Neural progenitor cell (in vitro differentiated cells): Measurements from ENCODE around the gene CYP3A5. TPM values are rescaled to one million over a fixed set of nuclear protein-coding genes. Genes with fewer than 3 reads are reported as not detected.

Experiments
- DNase-seq: peaks from one replicate; pipeline ENCODE4 v3.0.0-alpha.2; 2016; ENCODE audit warnings: low spot score
- H2AFZ ChIP-seq: fragments of 200-600 bp; sonication (generic); replicated peaks from 2 replicates; pipeline ENCODE4 v1.6.1; 2016; ENCODE audit warnings: antibody characterized with exemption
- H3F3A ChIP-seq: fragments of 200-600 bp; sonication (generic); 2 replicates; pipeline ENCODE4 v1.6.1; 2016; ENCODE audit warnings: antibody characterized with exemption, low read depth
- H3K27ac ChIP-seq: fragments of 200-600 bp; sonication (generic); 2 replicates; pipeline ENCODE4 v1.5.1; 2016; ENCODE audit warnings: mild to moderate bottlenecking
- H3K27me3 ChIP-seq: fragments of 200-600 bp; sonication (generic); 2 replicates; pipeline ENCODE4 v1.6.1; 2016; ENCODE audit warnings: mild to moderate bottlenecking, moderate library complexity
- H3K36me3 ChIP-seq: fragments of 200-600 bp; sonication (generic); 2 replicates; pipeline ENCODE4 v1.5.1; 2016
- H3K4me1 ChIP-seq: fragments of 200-600 bp; sonication (generic); 2 replicates; pipeline ENCODE4 v1.6.1; 2016; ENCODE audit warnings: mixed run types
- H3K4me2 ChIP-seq: fragments of 200-600 bp; sonication (generic); 2 replicates; pipeline ENCODE4 v1.6.1; 2016
- H3K4me3 ChIP-seq: fragments of 200-600 bp; sonication (generic); 2 replicates; pipeline ENCODE4 v1.5.1; 2016
- H3K79me2 ChIP-seq: fragments of 200-600 bp; sonication (generic); 2 replicates; pipeline ENCODE4 v1.6.1; 2016; ENCODE audit warnings: low read depth
- H3K9ac ChIP-seq: fragments of 200-600 bp; sonication (generic); 2 replicates; pipeline ENCODE4 v1.6.1; 2016
- H3K9me3 ChIP-seq: fragments of 200-600 bp; sonication (generic); 2 replicates; pipeline ENCODE4 v1.5.1; 2016; ENCODE audit warnings: low read depth
- H4K20me1 ChIP-seq: fragments of 200-600 bp; sonication (generic); 2 replicates; pipeline ENCODE4 v1.6.1; 2016; ENCODE audit warnings: low read depth
- H3K27ac Mint-ChIP-seq: 3 replicates; pipeline ENCODE4 v1.8.0; 2021; ENCODE audit warnings: mixed read lengths
- H3K27me3 Mint-ChIP-seq: 2 replicates; pipeline ENCODE4 v1.8.0; 2022; ENCODE audit warnings: low read depth, mild to moderate bottlenecking, inconsistent platforms, moderate library complexity, mixed read lengths; ENCODE audit not compliant: insufficient read depth
- H3K36me3 Mint-ChIP-seq: 3 replicates; pipeline ENCODE4 v1.8.0; 2021; ENCODE audit warnings: mixed read lengths
- H3K4me1 Mint-ChIP-seq: 3 replicates; pipeline ENCODE4 v1.8.0; 2021; ENCODE audit warnings: mixed read lengths
- H3K4me3 Mint-ChIP-seq: 3 replicates; pipeline ENCODE4 v1.8.0; 2021; ENCODE audit warnings: mild to moderate bottlenecking, moderate library complexity, mixed read lengths
- H3K9me3 Mint-ChIP-seq: 3 replicates; pipeline ENCODE4 v1.8.0; 2020; ENCODE audit warnings: mixed read lengths
- EZH2 ChIP-seq: fragments of 200-600 bp; sonication (generic); IDR thresholded peaks from 2 replicates; pipeline ENCODE4 v1.6.1; 2017; ENCODE audit warnings: antibody characterized with exemption, mild to moderate bottlenecking, moderate library complexity
- EZH2phosphoT487 ChIP-seq: fragments of 200-600 bp; sonication (generic); IDR thresholded peaks from 2 replicates; pipeline ENCODE4 v1.6.1; 2017; ENCODE audit warnings: antibody characterized with exemption
- total RNA-seq: library from RNA; depleted of rRNA; stranded (reverse); fragments of >200 nt; gene quantifications from 2 replicates; pipeline ENCODE4 v1.2.3, GENCODE V29; 2015; ENCODE audit warnings: low replicate concordance
- TF ChIP-seq, protein P1 (sequence below): fragments of 200-600 bp; sonication (generic); IDR thresholded peaks from 2 replicates; pipeline ENCODE4 v1.5.1; 2017; ENCODE audit warnings: antibody characterized with exemption, mild to moderate bottlenecking

CYP3A5 gene
- total RNA-seq, 1 donor from 2014 or later: not detected

DNA sequence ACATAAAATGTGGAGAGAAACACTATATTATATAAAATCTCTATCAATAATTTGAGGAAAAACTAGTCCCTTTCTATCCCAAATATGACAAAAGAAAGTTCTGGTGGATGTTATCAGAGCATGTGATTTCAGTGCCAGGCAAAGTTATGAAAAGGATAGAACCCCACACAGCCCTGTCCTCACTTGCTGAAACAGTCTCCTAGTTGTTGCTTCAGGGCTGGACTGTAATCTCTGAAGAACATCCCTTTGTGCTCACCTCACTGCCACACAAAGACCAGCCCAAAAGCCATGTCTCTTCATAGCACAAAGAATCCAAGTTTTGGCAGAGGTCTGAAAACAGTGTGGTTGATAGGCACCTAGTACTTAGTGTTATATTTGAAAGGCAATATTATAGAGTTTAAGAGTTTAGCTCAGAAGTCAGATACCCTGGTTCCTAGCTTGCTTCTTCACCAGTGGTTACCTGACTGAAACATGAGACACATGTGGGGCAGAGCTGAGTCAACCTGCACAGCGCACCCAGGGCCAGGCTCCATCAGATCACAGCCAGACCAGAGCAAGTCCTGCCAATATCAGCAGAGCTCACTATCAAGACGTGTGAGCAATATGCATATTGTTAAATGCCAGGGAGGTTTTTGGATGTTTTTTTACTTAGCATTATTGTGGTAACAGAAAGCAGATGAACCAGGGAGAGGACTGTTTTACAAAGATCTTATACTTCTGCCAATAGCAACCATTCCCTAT is 30.2 kb upstream of the CYP3A5 start:
- Histone ChIP-seq H3K27me3 (no peaks in the 10 kb centered on the region), H3K79me2 (no peaks in the 10 kb centered on the region), H3K4me3 (no peak overlapping the region), H3K9ac (no peak overlapping the region), H3K4me1 (no peaks in the 10 kb centered on the region), H3K9me3 (peaks cover 9% of the 10 kb centered on the region), H3F3A (no peaks in the 10 kb centered on the region), H2AFZ (no peak overlapping the region), H4K20me1 (no peaks in the 10 kb centered on the region), H3K27ac (no peak overlapping the region), H3K36me3 (no peaks in the 10 kb centered on the region), H3K4me2 (no peak overlapping the region)
- H3K27me3 Mint-ChIP-seq: no peaks in the 10 kb centered on the region
- no peak for DNase-seq
- H3K36me3 Mint-ChIP-seq: no peaks in the 10 kb centered on the region
- TF ChIP-seq EZH2phosphoT487 (no peak), EZH2 (no peak)
- TF ChIP-seq, protein P1, sequence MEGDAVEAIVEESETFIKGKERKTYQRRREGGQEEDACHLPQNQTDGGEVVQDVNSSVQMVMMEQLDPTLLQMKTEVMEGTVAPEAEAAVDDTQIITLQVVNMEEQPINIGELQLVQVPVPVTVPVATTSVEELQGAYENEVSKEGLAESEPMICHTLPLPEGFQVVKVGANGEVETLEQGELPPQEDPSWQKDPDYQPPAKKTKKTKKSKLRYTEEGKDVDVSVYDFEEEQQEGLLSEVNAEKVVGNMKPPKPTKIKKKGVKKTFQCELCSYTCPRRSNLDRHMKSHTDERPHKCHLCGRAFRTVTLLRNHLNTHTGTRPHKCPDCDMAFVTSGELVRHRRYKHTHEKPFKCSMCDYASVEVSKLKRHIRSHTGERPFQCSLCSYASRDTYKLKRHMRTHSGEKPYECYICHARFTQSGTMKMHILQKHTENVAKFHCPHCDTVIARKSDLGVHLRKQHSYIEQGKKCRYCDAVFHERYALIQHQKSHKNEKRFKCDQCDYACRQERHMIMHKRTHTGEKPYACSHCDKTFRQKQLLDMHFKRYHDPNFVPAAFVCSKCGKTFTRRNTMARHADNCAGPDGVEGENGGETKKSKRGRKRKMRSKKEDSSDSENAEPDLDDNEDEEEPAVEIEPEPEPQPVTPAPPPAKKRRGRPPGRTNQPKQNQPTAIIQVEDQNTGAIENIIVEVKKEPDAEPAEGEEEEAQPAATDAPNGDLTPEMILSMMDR: no peak
- H3K27ac Mint-ChIP-seq: no peak overlapping the region
- H3K4me3 Mint-ChIP-seq: no peak overlapping the region
- no peaks in the 10 kb centered on the region for H3K4me1 Mint-ChIP-seq
- H3K9me3 Mint-ChIP-seq: no peaks in the 10 kb centered on the region

DNA sequence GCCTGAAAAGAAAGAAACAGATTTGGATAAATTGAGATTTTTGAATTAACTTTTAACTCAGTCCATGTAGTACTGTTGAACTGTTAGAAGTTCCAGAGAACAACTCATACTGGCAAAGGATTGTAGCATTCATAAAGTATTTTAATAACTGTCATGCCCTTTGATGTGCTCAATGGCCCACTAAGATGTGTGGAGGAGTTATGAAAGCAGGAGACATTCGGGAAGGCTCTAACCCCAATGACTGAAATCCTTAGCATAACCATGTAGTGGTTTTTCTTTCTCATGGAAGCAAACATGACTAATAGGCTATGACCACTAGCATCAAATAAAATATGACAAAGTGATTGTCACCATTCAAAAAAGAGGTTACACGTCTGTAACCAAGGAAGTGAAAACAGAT is 29.5 kb upstream of the CYP3A5 start:
- no peak overlapping the region for H3K27ac ChIP-seq
- no peaks in the 10 kb centered on the region for H3K27me3 ChIP-seq
- DNase-seq: no peak
- no peaks in the 10 kb centered on the region for H3K36me3 ChIP-seq
- no peak overlapping the region for H3K4me2 ChIP-seq
- peaks cover 9% of the 10 kb centered on the region for H3K9me3 ChIP-seq
- Mint-ChIP-seq H3K27ac (no peak overlapping the region), H3K4me3 (no peak overlapping the region), H3K9me3 (no peaks in the 10 kb centered on the region), H3K36me3 (no peaks in the 10 kb centered on the region), H3K27me3 (no peaks in the 10 kb centered on the region), H3K4me1 (no peaks in the 10 kb centered on the region)
- no peak overlapping the region for H3K4me3 ChIP-seq
- TF ChIP-seq, protein P1: no peak
- TF ChIP-seq EZH2: no peak
- TF ChIP-seq EZH2phosphoT487: no peak
- H2AFZ ChIP-seq: no peak overlapping the region
- no peak overlapping the region for H3K9ac ChIP-seq
- no peaks in the 10 kb centered on the region for H3F3A ChIP-seq
- no peaks in the 10 kb centered on the region for H3K79me2 ChIP-seq
- no peaks in the 10 kb centered on the region for H3K4me1 ChIP-seq
- H4K20me1 ChIP-seq: no peaks in the 10 kb centered on the region

DNA sequence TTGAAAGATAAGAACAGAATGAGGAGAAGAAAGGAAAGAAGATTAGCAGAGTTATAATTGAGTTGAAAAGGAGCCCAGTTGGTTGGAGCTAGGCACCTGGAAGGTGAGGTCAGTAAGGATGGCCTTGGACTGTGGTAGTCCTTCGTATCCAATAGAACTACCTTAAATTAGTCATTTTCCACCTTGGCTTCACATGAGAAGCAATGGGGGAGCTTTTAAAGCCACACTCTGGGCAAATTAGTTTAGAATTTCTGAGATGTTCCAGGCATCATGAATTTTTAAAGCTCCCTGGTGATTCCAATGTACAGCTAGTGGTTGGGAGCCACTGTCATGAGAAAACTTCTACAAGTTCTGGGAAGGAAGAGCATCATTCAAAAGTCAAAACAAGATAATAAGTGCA is 27.3 kb upstream of the CYP3A5 start:
- Mint-ChIP-seq H3K4me3 (no peak overlapping the region), H3K27ac (no peak overlapping the region), H3K27me3 (no peaks in the 10 kb centered on the region), H3K4me1 (no peaks in the 10 kb centered on the region), H3K9me3 (no peaks in the 10 kb centered on the region), H3K36me3 (no peaks in the 10 kb centered on the region)
- Histone ChIP-seq H3K27ac (no peak overlapping the region), H3K4me1 (no peaks in the 10 kb centered on the region), H3K79me2 (no peaks in the 10 kb centered on the region), H3K36me3 (no peaks in the 10 kb centered on the region), H3F3A (no peaks in the 10 kb centered on the region), H2AFZ (no peak overlapping the region), H3K9me3 (peaks cover 9% of the 10 kb centered on the region), H3K4me2 (no peak overlapping the region), H4K20me1 (no peaks in the 10 kb centered on the region), H3K27me3 (no peaks in the 10 kb centered on the region), H3K4me3 (no peak overlapping the region), H3K9ac (no peak overlapping the region)
- DNase-seq: no peak
- TF ChIP-seq, protein P1: no peak
- no peak for TF ChIP-seq EZH2
- TF ChIP-seq EZH2phosphoT487: no peak
